GM10248 (cell line): ENCODE measurements around the gene ELP4.
"Not testable (repeated sequence)": the region's sequence is repeated elsewhere in the genome, so short reads cannot be mapped to it uniquely, and the experiment has no call there.

ENCODE experiments used
- CTCF ChIA-PET: fragments of 300-600 bp; sonication (Branson Sonifier 250); formaldehyde crosslinking; extraction: SDS; loops from one replicate; lab custom pipeline; 2021; ENCODE audit warnings: antibody characterized with exemption; lab: Yijun Ruan, JAX
- POLR2A ChIA-PET: fragments of 350-650 bp; sonication (Branson Sonifier 250); formaldehyde crosslinking; extraction: SDS; loops from one replicate; lab custom pipeline; 2020; ENCODE audit warnings: antibody characterized with exemption; lab: Yijun Ruan, JAX
- DNase-seq: peaks from one replicate; pipeline ENCODE4 v3.0.0; 2012; ENCODE audit errors: extremely low spot score
- CTCF ChIP-seq: IDR thresholded peaks from 2 replicates; pipeline ENCODE4 v1.5.1; 2012; ENCODE audit warnings: mild to moderate bottlenecking, low read depth; ENCODE audit errors: extremely low read depth, missing control alignments, control extremely low read depth

The ELP4 gene

DNA sequence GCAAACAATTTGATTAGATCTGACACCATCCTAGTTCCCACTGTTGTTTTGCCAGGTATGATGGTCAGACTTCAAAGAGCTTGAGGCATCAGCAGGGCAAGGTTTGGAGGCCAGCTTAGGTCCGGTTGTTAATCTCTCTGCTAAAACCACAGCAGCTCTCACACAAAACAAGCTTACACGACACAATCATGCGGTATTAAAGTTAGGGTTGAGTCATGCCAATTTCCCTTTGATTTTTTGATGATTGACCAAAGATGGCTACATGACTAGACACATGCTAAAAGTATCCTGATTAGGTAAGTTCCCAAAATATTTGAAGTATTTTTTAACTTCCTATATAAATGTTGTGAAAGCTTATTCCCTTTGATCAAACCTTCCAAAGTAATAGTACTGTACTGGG is 145.9 kb downstream of the ELP4 start:
- POLR2A ChIA-PET, result no interaction called here
- CTCF ChIA-PET, result interaction anchor here (0.8 to 2.9 kb wide), 3 partner anchors 9 to 15 kb away, joined by 3 to 7 read pairs (median 4); no protein-coding TSS in a partner anchor
- no peak for DNase-seq
- TF ChIP-seq CTCF, result no peak

DNA sequence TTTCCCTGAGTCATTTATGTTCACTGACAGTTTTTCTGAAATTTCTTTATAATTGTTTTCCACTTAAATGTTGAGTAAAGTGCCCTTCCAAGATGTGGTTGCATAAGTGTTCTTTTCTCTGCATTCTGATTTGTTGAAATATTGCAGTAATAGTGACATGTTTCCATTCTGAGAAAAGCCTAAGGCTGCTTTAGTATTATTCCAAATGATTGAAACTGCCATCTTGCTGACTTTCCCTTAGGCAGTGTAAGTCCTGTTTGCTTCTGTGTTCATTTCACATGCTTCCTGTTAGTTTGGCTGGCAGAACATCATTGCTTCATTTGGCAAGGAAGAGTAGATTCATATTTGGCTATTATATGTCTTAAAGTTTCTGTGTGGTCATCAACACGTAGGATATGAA is 146.5 kb downstream of the ELP4 start:
- ChIA-PET POLR2A (no interaction called here), CTCF (interaction anchor here (0.8 to 1.4 kb wide), 2 partner anchors 13 to 15 kb away, joined by 3 to 4 read pairs; no protein-coding TSS in a partner anchor)
- DNase-seq, result no peak
- no peak for TF ChIP-seq CTCF

DNA sequence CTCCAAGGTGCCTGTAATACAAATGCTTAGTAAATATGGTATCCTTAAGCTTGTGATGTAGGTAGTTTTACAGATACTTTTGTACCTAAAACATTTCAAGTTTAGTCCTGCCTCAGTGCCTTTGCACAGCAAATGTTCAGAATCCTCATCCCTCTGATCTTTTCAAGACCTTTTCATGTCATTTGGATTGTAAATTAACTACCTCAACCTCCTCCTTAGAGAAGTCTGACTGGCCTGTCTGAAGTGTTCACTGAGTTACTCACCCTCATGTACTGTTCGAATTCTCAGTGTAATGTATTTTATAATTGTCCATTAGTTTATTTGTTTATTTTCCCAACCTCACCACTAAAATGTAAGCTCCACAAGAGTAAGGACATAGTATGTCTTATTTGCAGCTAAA is 147.5 kb downstream of the ELP4 start:
- ChIA-PET POLR2A (no interaction called here), CTCF (interaction anchor here (1.4 kb wide), 1 partner anchor 16 kb away, joined by 4 read pairs; no protein-coding TSS in a partner anchor)
- DNase-seq, result no peak
- no peak for TF ChIP-seq CTCF

DNA sequence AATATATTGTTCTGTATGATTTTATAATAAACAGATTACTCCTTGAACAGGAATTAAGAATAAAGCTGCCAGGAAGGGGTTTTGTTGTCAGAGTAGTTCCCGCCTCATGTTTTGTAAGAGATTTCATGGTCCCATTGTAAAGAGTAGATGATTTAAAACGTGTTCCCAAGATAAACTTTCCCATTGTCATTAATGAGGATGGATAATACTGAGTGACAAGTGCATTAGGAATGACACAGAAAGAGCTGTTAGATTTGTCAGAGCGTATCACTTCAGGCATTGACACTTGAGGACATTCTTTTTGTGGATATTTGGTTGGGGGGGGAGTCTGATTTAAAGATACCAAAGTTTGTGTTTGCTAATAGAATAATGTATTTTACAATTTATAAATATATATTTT is 154.6 kb downstream of the ELP4 start:
- no peak for DNase-seq
- ChIA-PET POLR2A (no interaction called here), CTCF (interaction anchor here (0.6 to 2.2 kb wide), 5 partner anchors 10 to 739 kb away, joined by 3 to 7 read pairs (median 3); no protein-coding TSS in a partner anchor)
- TF ChIP-seq CTCF, result no peak

DNA sequence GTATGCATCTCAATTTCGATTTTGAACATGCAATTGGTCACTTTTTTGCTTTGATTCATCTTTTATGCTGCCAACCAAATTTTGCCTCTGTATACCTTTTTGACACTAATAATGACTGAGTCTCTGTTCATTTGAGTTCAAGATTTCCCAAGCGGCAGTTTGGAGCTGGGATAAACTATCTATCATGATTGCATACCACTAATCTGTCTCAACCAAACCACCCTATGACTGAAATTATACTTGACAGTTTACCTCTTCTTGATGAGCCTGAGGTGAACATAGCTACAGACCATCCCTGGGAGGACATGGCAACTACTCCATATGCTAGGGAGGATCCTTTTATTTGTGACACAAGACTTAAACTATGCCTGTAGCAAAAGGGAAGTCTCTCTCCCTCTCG is 155.4 kb downstream of the ELP4 start:
- ChIA-PET CTCF (interaction anchor here (0.9 to 2.2 kb wide), 4 partner anchors 9 to 38 kb away, joined by 3 to 7 read pairs (median 4); no protein-coding TSS in a partner anchor), POLR2A (no interaction called here)
- no peak for TF ChIP-seq CTCF
- DNase-seq, result no peak

DNA sequence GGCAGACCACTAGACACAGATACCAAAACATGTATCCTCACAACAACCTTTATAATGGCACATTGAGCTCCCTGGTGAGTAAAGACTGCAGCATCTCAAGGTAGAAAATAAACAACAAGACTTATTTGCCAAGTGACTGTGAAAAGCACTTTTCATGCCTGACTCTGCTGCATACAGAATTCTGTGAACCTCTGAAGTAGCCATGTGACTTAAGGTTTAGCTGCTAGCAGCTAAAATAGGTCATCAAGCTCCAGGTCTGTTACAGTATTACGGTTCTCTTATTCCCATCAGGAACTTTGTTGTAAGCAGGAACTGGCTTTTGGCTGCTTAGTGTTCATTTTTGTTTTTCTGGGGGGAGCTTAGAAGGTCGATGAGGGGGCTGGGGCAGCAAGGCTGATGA is 162.1 kb downstream of the ELP4 start:
- DNase-seq, result no peak
- CTCF ChIA-PET, result no interaction called here
- POLR2A ChIA-PET, result no interaction called here
- no peak for TF ChIP-seq CTCF

GRCh38 chr11:31673108-31673507 is 163.5 kb downstream of the ELP4 start:
- CTCF ChIA-PET, result interaction anchor here (1.0 kb wide), 1 partner anchor 8 kb away, joined by 3 read pairs; no protein-coding TSS in a partner anchor
- DNase-seq, POLR2A ChIA-PET: not testable (repeated sequence)
